SW480 (cell line): ENCODE measurements around the gene LARGE1.

Experiments used
- DNase-seq: peaks from one replicate; pipeline ENCODE4 v3.0.0-alpha.2; 2016; ENCODE audit warnings: low spot score

Gene LARGE1

DNA sequence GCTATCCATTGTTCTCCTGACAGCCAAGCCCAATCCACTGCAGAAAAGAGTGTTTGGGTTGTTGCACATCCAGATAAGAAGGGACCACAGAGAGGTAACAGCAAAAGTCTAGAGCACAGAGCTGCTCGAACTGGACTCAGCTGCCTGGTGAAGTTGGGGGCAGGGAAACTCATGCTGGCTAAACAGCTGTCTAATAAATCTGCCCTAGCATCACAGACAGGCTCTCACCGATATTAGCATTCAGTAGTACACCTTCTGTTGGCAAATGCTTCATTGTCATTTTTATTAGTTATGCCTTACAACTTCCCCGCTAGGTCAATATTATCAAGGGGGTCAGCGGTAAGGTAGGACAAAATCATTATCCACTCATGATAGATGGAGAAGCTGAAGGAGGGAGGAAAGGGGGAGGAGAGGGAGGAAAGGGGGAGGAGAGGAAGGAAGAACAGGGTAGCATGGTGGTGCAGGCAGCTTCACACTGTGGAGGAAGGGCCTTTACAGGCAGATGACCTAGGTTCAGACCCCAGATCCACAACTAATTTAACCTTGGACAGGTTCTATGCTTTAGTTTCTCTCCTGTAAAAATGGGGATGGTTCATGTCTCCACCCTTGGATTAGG lies 102.7 kb downstream of the LARGE1 start:
- DNase-seq, result no peak

DNA sequence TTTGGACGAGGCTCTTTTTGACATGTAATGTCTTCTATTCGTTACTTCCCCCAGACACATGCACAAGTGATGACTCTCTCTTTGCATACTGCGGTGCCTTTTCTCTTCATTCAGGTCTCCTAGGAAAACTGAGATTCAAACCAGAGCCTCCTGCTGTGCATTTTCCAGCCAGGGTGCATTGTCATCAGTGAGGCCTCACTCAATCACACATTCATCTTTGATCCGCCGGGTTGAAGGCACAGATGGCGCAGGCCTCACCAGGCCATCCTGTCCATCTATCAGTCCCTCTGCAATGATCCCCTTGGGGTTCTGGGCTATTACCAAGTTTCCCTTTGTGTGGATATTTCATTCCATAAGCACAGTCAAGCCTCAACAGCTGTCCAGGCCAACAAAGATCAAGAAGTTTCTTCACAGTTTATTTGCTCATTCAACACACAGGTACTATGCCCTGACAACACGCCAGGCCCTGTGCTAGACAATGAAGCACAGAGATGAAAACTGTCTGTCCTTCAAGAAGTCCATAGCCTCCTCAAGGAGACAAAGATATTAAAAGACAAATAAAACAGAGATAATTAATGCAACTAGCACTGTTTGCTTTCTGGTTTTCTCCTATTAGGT lies 107.8 kb downstream of the LARGE1 start:
- no peak for DNase-seq

DNA sequence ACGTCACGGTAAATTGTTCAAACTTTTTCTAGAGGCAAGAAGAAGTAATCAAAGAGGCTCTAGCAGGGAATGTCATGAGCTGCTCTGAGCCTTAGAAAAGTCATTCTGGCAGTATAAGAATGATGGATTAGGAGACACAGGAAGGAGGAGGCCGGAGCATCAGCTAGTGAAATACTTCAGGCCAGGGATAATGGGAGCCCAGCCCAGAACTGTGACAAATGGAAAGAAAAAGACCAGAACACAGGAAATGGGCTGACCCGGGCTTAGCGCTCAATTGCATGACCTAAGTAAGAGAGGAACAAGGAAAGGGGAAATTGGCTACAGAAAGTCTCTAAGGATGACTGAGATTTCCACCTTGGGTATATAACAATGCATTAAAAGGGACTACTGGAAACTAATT lies 108.6 kb downstream of the LARGE1 start:
- no peak for DNase-seq

DNA sequence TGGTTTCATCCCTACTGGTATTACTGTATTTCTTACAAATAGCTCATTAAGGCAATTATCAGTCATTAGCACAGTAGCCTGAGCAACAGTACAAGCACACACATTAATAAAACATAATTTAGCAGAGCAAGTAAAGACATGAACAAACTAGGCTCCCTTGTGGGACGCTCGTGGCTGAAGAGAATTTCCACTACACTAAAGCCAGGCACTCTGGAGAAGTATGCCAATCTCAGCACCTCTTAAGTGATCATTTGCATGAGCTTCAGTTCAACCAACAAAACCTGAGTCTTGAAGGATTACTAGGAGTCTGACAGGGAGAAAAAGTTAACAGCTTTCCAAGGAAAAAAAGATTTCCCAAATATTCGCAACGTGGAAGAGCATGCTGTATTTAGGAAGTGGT lies 109.1 kb downstream of the LARGE1 start:
- no peak for DNase-seq

DNA sequence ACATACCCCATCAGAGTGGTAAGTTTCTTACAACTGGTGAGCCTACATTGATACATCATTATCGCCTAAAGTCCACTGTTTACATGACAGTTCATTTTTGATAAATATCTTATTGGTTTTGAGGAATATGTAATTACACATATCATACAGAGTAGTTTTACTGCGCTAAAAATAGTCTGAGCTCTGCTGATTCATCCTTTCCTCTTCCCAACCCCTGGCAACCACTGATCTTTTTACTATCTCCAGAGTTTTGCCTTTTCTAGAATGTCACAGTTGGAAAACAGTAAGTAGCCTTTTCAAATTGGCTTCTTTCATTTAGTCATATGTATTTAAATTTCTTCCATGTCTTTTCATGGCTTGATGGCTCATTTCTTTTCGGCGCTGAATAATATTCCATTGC lies 112.8 kb downstream of the LARGE1 start:
- DNase-seq, result no peak

DNA sequence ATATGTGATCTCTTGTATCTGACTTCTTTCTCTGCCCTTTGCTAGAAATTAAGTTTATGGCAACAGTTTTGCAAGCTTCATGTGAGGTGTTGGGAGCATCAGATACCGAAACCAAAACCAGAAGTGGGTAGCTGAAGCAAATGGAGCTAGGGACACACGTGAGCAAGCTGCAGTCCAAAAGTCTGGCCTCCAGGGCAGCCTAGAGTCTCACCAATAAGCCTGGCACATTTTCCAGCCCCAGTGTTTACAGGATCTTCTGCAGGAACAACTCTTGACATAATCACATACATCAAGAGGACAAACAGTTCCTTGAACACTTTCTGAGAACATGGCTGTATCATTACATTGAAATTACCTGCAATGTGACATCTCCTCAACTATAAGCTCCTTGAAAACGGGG lies 114.1 kb downstream of the LARGE1 start:
- no peak for DNase-seq

DNA sequence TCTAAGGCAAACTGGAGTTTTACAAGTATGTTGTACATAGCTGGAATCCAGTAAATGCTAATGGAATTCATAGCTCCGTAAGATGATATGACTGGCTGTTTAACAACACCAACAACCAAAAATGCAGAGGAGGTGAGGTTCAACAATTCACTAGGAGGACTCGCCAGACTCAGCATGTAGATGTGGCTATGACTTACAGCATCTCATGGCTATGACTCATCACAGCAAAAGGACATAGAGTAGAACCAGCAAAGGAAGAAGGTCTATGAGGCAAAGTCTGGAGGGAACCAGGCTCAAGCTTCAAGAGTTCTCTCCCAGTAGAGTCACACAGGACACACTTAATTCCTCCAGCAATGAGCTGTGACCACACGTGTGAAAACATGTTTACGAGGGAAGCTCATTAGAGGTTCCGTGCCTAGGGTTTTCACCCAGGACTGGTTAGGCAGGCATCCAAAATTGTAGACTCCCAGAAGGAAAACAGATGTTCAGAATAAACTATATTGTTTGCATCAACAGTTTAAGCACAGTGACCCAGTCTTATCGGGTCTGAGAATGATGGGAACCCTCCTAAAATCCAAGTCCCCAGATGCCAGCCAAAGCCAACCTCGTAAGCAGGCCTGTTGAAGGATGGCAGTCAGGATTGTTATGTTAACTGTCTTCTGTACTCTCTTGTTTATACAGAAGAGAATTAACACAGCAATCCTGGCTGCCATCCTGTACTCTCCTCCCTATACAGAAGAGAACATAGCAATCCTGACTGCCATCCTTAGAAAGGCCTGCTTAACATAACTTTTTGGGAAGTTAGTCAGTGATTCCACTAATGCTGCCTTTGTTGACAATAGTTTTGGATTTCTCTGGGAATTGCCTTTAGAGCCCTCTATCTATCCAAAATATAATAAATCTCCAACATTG lies 116.6 kb downstream of the LARGE1 start:
- no peak for DNase-seq

DNA sequence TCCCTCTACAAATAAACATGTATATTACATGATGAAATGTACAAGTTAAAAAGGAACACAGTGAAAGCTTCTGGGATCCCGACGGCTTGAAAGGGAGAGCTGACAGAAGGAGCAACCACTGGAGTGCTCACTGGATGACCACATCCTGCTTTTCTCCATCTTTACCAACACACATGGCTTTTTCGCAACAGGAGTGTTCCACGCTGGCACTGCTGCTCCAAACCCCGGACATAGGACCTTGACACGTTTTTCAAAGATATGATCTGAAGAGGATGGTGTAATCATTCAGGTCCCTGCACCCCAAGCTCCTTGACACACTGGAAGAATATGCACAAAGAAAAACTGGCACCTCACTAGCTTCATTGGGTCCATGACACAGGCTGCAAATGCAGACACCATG lies 121.9 kb downstream of the LARGE1 start:
- no peak for DNase-seq

DNA sequence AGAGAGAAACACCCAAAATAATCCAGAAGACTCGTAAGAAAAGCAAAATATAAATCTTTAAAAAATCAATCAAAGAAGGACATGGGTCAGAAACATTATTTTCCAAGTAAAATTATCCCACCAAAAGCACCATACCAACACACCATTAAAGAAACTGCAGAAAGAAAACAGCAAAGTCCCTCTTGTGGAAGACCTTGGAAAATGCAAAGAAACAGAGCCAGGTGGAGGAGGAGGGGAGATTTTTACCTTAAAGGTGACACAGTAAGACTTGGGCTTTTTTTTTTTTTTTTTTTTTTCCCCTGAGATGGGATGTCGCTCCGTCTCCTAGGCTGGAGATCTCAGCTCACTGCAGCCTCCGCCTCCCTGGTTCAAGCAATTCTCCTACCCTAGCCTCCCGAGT lies 123.8 kb downstream of the LARGE1 start:
- DNase-seq, result no peak

DNA sequence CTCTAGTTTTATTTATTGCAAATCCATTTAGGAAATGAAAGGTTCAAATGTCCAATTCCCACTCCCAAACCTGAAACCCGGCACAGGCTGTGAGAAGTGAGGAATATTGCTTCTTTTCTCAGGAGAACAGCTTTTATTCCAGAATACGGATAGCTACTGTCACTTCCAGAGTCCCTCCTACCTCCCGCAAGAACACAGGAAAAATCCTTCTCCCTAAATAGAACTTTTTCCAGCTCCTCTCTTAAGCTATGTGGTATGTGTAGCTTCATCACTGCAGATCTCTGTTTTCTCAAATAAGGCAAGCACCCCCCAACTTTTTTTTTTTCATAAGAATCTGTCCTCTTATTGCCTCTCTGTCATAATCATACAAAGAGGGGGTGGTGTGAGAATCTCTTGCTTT lies 126.8 kb downstream of the LARGE1 start:
- no peak for DNase-seq

DNA sequence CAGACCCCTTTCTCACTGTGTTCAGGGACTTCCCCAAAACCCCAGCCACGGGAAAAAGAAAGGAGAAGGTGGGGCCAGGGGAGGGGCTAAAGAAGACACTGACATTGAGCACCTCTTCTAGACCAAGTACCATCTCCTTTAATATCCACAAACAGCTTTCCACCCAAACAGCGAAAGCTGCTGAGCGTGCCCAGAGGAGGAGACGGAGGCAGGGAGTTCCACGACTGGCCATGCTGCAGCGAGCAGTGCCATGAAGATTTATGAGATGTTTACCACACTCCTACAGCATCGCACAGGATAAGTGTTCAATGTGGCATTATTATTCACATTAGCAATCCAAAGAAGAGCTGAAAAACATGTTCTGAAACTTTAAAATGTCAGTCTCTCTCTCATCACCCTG lies 127.4 kb downstream of the LARGE1 start:
- no peak for DNase-seq

DNA sequence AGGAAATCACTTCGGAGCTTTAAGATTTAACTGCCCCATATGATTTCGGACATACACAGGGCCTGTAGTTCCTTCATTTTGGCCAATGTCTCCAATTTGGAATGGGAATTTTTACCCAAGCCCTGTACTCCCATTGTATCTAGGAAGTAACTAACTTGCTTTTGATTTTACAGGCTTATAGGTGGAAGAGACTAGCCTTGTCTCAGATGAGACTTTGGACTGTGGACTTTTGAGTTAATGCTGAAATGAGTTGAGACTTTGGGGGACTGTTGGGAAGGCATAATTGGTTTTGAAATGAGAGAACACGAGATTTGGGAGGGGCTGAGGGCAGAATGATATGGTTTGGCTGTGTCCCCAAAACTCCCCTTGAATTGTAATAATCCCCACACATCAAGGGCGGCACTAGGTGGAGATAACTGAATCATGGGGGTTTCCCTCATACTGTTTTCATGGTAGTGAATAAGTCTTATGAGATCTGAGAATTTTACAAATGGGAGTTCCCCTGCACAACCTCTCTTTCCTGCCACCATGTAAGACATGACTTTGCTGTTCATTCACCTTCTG lies 130.5 kb downstream of the LARGE1 start:
- no peak for DNase-seq

DNA sequence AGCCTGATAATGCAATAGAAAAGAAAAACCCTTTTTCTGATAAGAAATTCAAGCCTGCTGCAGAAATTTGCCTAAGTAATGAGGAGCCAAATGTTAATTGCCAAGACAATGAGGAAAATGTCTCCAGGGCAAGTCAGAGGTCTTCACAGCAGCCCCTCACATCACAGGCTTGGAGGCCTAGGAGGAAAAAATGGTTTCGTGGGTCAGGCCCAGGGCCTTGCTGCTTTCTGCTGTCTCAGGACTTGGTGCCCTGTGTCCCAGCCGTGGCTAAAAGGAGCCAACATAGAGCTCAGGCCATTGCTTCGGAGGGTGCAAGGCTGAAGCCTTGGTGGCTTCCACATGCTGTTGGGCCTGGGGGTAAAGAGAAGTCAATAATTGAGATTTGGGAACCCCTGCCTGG lies 131.3 kb downstream of the LARGE1 start:
- no peak for DNase-seq

DNA sequence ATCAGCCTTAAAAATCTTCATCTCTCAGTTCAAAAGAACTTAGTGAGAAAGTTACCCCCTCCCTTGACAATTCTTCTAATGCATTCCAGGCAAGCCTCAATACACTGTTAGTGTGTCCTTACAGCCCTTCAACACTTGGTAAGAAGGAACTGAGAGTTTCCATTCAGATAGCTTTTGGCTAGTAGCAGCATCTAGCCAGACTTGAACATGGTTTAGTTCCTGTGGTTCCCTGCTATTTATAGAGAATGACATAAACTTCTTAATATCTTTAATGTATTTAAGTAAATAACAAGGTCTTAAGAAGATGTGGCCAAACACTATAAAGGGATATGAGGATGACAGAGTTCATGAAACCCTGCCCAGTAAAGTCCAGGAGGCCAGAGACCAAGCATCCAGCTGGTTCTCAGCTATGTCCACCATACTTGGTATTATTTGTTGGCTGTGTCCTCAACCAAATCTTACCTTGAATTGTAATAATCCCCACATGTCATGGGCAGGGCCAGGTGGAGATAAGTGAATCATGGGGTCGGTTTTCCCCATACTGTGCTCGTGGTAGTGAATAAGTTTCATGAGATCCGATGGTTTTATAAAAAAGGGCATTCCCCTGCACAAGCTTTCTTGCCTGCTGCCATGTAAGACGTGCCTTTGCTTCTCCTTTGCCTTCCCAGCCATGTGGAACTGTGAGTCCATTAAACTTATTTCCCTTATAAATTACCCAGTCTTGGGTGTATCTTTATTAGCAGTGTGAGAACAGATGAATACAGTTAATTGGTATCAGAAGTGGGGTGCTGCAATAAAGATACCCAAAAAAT lies 132.4 kb downstream of the LARGE1 start:
- DNase-seq, result no peak

DNA sequence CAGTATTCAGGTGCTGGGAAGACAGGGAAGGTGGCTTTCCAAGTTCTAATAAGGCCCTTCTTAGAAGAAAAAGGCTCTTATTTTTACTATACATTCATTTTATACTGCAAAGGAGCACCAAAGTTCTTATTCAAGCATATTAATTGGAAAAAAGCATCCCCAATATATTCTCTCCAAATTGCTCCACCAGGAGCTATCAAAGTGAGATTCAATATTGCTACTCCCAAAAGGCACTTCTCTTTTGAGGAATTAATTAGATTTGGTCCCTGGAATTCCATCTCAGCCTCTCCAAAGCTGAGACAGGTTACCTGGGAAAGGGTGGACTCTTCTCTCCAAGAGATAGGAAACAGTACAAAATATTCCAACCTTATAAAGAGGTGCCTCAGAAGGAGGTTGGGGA lies 134.1 kb downstream of the LARGE1 start:
- no peak for DNase-seq

DNA sequence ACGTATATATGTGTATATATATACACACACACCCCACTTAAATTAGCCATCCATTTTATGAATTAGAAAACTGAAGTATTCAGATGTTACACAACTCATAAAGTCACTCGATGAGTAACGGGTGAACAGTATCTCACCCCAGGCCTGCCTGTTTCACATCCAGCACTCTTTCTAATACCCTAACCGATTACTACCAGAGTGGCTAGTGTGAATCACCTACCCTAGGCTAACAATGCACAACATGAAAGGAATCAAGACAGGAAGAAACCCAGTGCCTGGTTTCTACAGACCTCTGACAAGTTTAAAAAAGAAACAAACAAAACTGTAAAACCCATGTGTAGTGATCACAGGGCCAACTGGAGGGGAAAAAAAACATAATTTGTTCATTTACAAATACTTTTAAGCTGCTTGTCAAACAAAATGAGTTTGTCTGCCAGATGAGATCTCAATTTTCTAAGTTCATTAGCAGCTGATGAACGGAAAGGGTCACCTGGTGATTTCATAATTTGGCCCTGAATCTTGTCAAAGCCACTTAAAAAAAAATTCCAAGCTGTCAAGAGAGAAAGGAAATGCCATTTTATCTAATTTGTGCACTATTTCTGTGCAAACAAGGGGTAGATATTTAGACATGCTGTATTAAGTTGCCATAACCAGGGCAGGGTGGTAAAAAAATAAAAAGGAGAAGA lies 134.8 kb downstream of the LARGE1 start:
- no peak for DNase-seq

DNA sequence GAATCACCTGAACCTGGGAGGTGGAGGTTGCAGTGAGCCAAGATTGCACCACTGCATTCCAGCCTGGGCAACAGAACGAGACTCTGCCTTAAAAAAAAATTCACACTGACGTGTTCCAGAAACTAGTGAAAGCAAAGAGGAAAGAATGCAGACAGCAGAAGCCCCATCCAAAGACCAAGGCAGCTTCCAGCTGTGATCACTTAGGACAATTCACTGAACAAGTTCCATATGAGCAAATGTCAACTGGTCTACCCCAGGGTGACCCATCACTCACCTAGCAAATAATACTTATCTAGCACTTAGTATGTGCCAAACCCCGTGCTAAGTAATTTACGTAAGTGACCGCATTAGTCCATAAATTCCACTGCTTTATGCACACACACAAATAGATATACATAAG lies 138.9 kb downstream of the LARGE1 start:
- DNase-seq, result no peak

DNA sequence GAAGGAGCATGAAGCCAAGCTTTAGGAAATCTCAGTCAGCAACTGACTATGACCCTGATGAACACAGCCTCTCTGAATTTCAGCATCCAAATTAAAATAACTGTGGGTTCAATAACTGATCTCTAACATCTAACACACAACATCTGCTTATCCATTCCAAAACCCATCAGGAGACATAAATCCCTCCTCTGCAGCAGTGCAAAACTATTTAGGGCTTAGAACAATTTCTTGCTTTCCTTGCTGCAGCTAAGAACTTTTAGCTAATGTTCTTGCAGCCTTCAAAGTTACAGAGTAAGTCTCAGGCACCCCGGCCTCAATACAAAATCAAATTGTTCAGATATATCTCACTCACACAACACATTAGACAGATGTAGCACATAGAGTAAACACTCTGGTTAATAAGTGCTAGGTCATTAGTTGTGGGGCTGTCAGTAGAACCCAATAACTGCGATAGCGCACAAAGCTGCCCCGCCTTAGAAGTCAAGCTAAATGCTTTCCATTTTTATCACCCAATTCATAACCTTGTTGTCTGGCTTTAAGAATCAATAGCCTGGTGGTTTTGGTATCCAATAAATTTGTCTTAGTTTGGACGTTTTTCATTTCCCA lies 139.6 kb downstream of the LARGE1 start:
- DNase-seq, result no peak

DNA sequence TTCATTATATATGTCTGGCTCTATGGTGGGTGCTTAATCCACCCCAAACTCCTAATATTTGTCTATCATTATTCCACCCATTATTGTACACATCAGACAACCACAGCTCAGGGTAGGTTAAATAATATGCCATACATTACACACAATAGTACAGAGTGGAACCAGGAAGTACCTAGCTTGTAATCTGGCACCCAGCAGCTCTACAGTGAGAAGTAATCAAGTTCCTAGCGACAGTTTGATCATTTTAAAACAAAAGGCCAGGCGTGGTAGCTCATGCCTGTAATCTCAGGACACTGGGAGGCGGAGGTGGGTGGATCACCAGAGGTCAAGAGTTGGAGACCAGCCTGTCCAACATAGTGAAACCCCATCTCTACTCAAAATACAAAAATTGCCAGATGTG lies 141.0 kb downstream of the LARGE1 start:
- DNase-seq, result no peak

DNA sequence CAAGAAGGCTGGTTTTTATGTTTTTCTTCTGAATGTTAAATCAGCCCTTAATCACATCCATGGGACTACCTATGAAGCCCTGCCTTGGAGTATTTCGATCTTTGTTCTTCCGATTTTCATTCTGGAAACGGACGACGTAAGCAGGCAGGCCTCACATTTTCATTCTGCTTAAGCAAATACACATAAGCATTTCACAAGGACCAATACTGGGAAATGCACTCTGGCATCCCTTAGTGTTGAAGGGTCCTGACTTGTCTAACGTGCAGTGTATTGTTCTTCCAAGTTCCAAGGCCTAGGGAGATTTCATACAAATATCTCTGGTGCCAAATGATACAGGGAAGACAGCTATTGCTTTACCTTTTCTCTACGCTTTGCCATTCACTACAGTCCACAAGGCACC lies 143.8 kb downstream of the LARGE1 start:
- no peak for DNase-seq

DNA sequence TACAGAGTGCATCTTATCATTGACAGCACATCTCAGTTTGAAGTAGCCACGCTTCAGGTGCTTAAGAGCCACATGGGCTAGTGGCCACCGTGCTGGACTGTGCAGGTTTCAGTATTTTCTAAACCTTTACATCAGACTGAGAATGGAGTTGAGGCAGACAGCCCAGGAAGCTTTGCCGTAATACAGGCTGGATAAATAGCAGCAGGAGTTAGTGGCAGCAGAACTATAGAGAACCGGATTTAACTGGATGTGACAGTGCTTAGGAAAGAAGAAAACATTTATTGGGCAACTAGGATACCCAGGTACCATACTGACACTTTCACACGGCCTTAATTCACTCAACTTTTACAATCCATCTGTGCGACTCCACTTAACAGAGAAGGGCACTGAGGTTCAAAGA lies 145.5 kb downstream of the LARGE1 start:
- DNase-seq, result no peak
